ENCODE data around the gene KRT76.

The KRT76 gene

GRCh38 chr12:52745554-52745953 is 31.6 kb downstream of the KRT76 start:
- no peak for TF ChIP-seq SIN3A (IDR thresholded peaks at IDR 0.05; ENCODE audit: borderline replicate concordance, insufficient read depth, low read length)
- no peak for TF ChIP-seq REST (IDR thresholded peaks at IDR 0.05; ENCODE audit: insufficient read depth in 1 of 2, low read depth in 2 of 2, low read length in 2 of 2)
- TF ChIP-seq FOXP2 (optimal IDR thresholded peaks at IDR 0.05; ENCODE audit: borderline replicate concordance, extremely low read depth, extremely low read length, insufficient read depth): no peak
- no peak for TF ChIP-seq POLR2AphosphoS5 (IDR thresholded peaks at IDR 0.05; ENCODE audit: low read depth, low read length)
- no peak for TF ChIP-seq TAF1 (IDR thresholded peaks at IDR 0.05; ENCODE audit: borderline replicate concordance, insufficient read depth, low read length)

GRCh38 chr12:52744493-52745156 is 32.5 kb downstream of the KRT76 start:
- TF ChIP-seq TAF1 (IDR thresholded peaks at IDR 0.05; ENCODE audit: borderline replicate concordance, insufficient read depth, low read length) (no peak), FOXP2 (optimal IDR thresholded peaks at IDR 0.05; ENCODE audit: borderline replicate concordance, extremely low read depth, extremely low read length, insufficient read depth) (no peak), REST (IDR thresholded peaks at IDR 0.05; ENCODE audit: insufficient read depth in 1 of 2, low read depth in 2 of 2, low read length in 2 of 2) (no peak), SIN3A (IDR thresholded peaks at IDR 0.05; ENCODE audit: borderline replicate concordance, insufficient read depth, low read length) (no peak), POLR2AphosphoS5 (IDR thresholded peaks at IDR 0.05; ENCODE audit: low read depth, low read length) (no peak)

GRCh38 chr12:52742822-52743457 is 34.2 kb downstream of the KRT76 start:
- no peak for TF ChIP-seq SIN3A (IDR thresholded peaks at IDR 0.05; ENCODE audit: borderline replicate concordance, insufficient read depth, low read length)
- TF ChIP-seq TAF1 (IDR thresholded peaks at IDR 0.05; ENCODE audit: borderline replicate concordance, insufficient read depth, low read length): no peak
- no peak for TF ChIP-seq REST (IDR thresholded peaks at IDR 0.05; ENCODE audit: insufficient read depth in 1 of 2, low read depth in 2 of 2, low read length in 2 of 2)
- no peak for TF ChIP-seq POLR2AphosphoS5 (IDR thresholded peaks at IDR 0.05; ENCODE audit: low read depth, low read length)
- TF ChIP-seq FOXP2 (optimal IDR thresholded peaks at IDR 0.05; ENCODE audit: borderline replicate concordance, extremely low read depth, extremely low read length, insufficient read depth): no peak

- TF ChIP-seq FOXP2 (optimal IDR thresholded peaks at IDR 0.05; ENCODE audit: borderline replicate concordance, extremely low read depth, extremely low read length, insufficient read depth): no peak
- TF ChIP-seq TAF1 (IDR thresholded peaks at IDR 0.05; ENCODE audit: borderline replicate concordance, insufficient read depth, low read length): no peak
- no peak for TF ChIP-seq SIN3A (IDR thresholded peaks at IDR 0.05; ENCODE audit: borderline replicate concordance, insufficient read depth, low read length)
- TF ChIP-seq REST (IDR thresholded peaks at IDR 0.05; ENCODE audit: insufficient read depth in 1 of 2, low read depth in 2 of 2, low read length in 2 of 2): no peak
- no peak for TF ChIP-seq POLR2AphosphoS5 (IDR thresholded peaks at IDR 0.05; ENCODE audit: low read depth, low read length)
Measured at GRCh38 chr12:52742196-52742580, 35.0 kb downstream of the KRT76 start.
